ENCODE measurements around the gene DYNC1LI1.

GRCh38 chr3:32557640-32558352 is 12.9 kb downstream of the DYNC1LI1 start:
- TF ChIP-seq CTCF (IDR thresholded peaks at IDR 0.05) (no peak), POLR2A (IDR thresholded peaks at IDR 0.05) (no peak)

Data from lower leg skin (tissue), 3 donors.